GM06990 (cell line): Measurements from ENCODE around the gene ATP13A2.

Source experiments
- DNase-seq: peaks from one replicate; pipeline ENCODE4 v3.0.0-alpha.2; 2011; ENCODE audit not compliant: insufficient read length; ENCODE audit errors: extremely low read depth
- H3K27me3 ChIP-seq: replicated peaks from 2 replicates; pipeline ENCODE4 v1.6.0; 2011; ENCODE audit warnings: low read length; ENCODE audit not compliant: control insufficient read depth, insufficient read depth
- H3K36me3 ChIP-seq: 2 replicates; pipeline ENCODE4 v1.5.1; 2011; ENCODE audit warnings: low read length; ENCODE audit not compliant: control insufficient read depth, insufficient read depth
- H3K4me3 ChIP-seq: replicated peaks from 2 replicates; pipeline ENCODE4 v1.5.1; 2011; ENCODE audit warnings: low read depth, mild to moderate bottlenecking, control low read depth, low read length
- TF ChIP-seq, protein P1 (sequence below): IDR thresholded peaks from 2 replicates; pipeline ENCODE4 v1.5.1; 2011; ENCODE audit warnings: low read length, control low read depth, mild to moderate bottlenecking, inconsistent platforms; ENCODE audit not compliant: insufficient read depth, poor library complexity, severe bottlenecking

The ATP13A2 gene

DNA sequence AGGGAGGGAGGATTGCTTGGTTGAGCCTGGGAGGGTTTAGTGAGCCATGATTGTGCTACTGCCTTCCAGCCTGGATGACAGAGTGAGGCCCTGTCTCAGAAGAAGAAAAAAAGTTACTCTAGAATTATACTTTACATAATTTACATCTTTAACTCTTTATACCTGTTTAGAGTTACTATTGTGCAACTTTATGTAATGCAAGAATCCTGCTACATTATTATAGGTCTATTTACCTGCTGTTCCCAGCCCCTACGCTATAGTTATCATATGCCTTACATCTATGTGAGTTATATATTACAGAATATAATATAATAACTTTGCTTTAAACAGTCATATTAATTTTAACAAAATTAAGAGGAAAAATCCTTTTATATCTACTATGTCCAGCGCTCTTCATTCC lies 27.8 kb upstream of the ATP13A2 start:
- Histone ChIP-seq H3K27me3 (no peaks in the 10 kb centered on the region), H3K4me3 (no peak overlapping the region), H3K36me3 (peaks cover 6% of the 10 kb centered on the region)
- TF ChIP-seq, protein P1, sequence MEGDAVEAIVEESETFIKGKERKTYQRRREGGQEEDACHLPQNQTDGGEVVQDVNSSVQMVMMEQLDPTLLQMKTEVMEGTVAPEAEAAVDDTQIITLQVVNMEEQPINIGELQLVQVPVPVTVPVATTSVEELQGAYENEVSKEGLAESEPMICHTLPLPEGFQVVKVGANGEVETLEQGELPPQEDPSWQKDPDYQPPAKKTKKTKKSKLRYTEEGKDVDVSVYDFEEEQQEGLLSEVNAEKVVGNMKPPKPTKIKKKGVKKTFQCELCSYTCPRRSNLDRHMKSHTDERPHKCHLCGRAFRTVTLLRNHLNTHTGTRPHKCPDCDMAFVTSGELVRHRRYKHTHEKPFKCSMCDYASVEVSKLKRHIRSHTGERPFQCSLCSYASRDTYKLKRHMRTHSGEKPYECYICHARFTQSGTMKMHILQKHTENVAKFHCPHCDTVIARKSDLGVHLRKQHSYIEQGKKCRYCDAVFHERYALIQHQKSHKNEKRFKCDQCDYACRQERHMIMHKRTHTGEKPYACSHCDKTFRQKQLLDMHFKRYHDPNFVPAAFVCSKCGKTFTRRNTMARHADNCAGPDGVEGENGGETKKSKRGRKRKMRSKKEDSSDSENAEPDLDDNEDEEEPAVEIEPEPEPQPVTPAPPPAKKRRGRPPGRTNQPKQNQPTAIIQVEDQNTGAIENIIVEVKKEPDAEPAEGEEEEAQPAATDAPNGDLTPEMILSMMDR = no peak
- no peak for DNase-seq

DNA sequence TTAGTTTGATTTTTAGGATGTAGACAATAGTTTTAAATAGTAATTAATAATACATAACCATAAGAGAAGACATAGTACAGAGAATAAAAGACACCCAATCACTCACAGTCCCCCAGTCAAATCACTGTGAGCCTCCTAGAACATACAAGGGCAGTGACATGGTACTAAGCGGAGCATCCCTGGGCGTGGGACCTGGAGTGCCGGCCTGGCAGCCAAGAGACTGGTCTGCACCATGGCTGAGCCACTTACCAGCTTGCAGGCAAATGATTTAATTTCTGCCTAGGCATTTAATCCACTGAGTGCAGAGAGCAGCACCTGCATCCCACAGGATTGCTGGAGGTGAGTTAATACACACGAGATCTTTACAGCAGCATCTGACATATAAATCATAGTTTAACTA lies 21.8 kb upstream of the ATP13A2 start:
- H3K36me3 ChIP-seq = peaks cover 23% of the 10 kb centered on the region
- DNase-seq = no peak
- no peak overlapping the region for H3K4me3 ChIP-seq
- TF ChIP-seq, protein P1 = no peak
- H3K27me3 ChIP-seq = no peaks in the 10 kb centered on the region

DNA sequence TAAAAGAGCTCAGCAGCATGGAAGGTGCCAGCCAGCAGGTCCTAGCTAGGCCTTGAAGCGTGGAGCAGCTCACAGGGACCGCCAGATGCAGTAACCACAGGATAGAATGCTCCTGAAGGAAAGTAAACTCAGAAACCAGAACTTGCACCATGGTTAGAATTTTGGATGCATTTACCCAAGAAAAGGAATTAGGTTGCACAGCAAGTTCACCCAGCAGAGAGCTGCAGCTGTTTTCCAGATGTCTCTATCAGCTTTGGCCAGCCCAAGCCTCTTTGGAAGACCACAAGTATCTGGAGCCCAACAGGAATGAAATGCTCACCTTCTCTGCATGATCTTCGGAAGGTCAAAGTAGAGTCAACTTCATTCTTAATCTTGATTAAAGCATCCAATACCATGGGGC lies 21.0 kb upstream of the ATP13A2 start:
- H3K36me3 ChIP-seq = peaks cover 25% of the 10 kb centered on the region
- TF ChIP-seq, protein P1 = no peak

DNA sequence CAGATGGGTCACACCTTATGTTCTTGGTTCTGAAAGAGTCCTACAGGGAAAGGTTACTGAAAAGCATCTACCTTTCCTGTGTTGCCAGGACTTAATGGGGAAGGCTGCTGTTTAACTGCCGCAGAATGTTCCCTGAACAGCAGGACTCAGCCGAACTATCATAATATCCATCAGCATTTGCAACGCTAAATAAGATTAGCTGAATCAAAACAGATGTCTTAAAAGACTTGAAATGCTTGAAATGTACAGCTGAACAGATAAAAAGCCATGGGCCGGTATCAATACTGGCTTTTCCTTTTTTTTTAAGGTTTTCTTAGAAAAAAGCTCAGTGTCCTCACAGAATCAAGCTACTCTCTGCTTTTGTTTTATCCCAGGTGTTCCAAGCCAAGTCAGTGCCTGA lies 19.7 kb upstream of the ATP13A2 start:
- no peak for DNase-seq
- H3K27me3 ChIP-seq = no peaks in the 10 kb centered on the region
- H3K36me3 ChIP-seq = peaks cover 30% of the 10 kb centered on the region
- TF ChIP-seq, protein P1 = no peak
- no peak overlapping the region for H3K4me3 ChIP-seq

More for the DNA sequence above, 21.0 kb upstream of the ATP13A2 start:
- Histone ChIP-seq H3K27me3 (no peaks in the 10 kb centered on the region), H3K4me3 (no peak overlapping the region)
- DNase-seq = no peak

GRCh38 chr1:17030206-17030605 lies 18.5 kb upstream of the ATP13A2 start:
- peaks cover 30% of the 10 kb centered on the region for H3K36me3 ChIP-seq
- DNase-seq = no peak
- H3K4me3 ChIP-seq = no peak overlapping the region
- H3K27me3 ChIP-seq = no peaks in the 10 kb centered on the region
- TF ChIP-seq, protein P1 = no peak

DNA sequence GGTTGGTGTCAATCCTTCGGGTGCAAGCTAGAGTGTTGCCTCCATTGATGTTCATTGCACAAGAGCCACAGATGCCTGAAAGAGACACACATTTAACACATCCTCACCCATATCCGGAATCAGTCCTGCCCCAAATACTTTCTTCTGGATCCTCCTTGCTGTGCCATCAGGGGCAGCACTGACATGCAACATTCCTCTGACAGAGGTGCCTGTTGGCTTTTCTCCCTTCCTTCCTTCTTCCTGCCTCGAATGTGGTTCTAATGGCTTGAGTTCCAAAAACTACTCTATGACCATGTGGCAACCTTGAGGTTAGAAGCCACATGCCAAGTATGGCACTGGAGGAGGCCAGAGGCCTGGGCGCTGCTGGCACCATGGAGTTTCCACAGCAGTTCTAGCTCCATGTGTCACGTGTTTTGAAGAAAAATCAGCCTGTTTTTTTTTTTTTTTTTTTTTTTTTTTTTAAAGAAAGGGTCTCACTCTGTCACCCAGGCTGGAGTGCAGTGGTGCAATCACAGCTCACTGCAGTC lies 17.0 kb upstream of the ATP13A2 start:
- Histone ChIP-seq H3K4me3 (no peak overlapping the region), H3K27me3 (no peaks in the 10 kb centered on the region), H3K36me3 (peaks cover 33% of the 10 kb centered on the region)
- no peak for DNase-seq
- TF ChIP-seq, protein P1 = no peak
